ENCODE results near the gene NSUN7. TPM values are rescaled to one million over a fixed set of nuclear protein-coding genes. Genes with fewer than 3 reads are reported as not detected.

The NSUN7 gene
- total RNA-seq, 4 donors from 2014 or later: 2.1 to 4.2 (median 2.7) TPM

DNA sequence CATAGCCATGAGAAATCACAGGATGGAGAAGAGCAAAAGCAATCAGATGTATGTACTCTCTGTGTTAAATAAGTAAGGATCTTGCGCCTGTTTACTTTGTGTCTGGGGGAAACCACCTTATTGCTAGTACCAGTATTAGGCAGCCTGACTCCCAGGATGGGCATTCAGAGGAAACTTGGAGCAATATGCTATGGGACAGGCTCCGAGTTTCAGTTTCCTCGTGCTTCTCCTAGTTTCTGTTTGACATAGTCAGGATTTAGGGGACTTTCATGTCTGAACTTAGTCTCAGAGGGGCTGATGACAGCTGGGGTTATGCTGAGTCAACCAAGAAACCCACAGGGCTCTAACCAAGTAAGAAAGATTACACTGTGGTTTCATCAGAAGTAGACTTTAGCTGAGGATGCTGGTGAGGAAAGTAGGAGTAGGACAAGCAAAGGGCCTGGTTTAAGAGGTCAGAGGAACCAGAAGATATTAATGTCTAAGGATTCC, 13.5 kb downstream of the NSUN7 start:
- H3K36me3 ChIP-seq: no peaks in the 10 kb centered on the region
- intact Hi-C loops (cut with DNase I): no loop called here
- no peak overlapping the region for H3K27ac ChIP-seq

DNA sequence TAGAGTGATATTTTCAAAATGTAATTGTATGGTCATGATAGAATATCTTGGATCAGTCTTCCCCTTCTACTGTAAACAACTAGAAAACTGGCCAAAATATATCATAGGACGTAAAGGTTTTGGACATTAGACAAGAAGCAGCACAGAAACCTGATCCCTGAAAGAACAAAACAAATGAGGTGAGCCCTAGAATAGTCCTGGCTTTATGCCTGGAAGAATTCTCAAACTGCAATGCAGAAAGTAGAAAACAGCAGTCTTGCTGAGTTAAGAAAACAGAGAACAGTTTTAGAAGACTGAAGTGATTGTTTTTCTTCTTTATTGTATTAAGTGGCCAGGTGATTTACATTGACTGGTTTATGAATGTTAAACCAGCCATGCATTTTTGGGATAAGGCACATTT, 19.5 kb downstream of the NSUN7 start:
- Histone ChIP-seq H3K9me3 (no peaks in the 10 kb centered on the region), H3K36me3 (no peaks in the 10 kb centered on the region), H3K27me3 (no peaks in the 10 kb centered on the region), H3K4me1 (peaks cover 0 to 4% (median 0%) of the 10 kb centered on the region in 3 donors), H3K4me3 (no peak overlapping the region), H3K27ac (no peak overlapping the region)
- TF ChIP-seq POLR2A (IDR thresholded peaks at IDR 0.05): no peak
- TF ChIP-seq, protein P1, sequence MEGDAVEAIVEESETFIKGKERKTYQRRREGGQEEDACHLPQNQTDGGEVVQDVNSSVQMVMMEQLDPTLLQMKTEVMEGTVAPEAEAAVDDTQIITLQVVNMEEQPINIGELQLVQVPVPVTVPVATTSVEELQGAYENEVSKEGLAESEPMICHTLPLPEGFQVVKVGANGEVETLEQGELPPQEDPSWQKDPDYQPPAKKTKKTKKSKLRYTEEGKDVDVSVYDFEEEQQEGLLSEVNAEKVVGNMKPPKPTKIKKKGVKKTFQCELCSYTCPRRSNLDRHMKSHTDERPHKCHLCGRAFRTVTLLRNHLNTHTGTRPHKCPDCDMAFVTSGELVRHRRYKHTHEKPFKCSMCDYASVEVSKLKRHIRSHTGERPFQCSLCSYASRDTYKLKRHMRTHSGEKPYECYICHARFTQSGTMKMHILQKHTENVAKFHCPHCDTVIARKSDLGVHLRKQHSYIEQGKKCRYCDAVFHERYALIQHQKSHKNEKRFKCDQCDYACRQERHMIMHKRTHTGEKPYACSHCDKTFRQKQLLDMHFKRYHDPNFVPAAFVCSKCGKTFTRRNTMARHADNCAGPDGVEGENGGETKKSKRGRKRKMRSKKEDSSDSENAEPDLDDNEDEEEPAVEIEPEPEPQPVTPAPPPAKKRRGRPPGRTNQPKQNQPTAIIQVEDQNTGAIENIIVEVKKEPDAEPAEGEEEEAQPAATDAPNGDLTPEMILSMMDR (IDR thresholded peaks at IDR 0.05): no peak
- WGBS, 2 donors: 47 to 70% methylated on average over 1 of the region's 1 CpG
- no peak for DNase-seq
- intact Hi-C loops (cut with DNase I): no loop called here

More for the DNA sequence above, 13.5 kb downstream of the NSUN7 start:
- WGBS, 2 donors: 46 to 68% methylated on average over 3 of the region's 3 CpGs
- Histone ChIP-seq H3K27me3 (no peaks in the 10 kb centered on the region), H3K4me3 (no peak overlapping the region), H3K9me3 (no peaks in the 10 kb centered on the region), H3K4me1 (no peaks in the 10 kb centered on the region)
- no peak for DNase-seq
- TF ChIP-seq, protein P1 (IDR thresholded peaks at IDR 0.05): no peak
- no peak for TF ChIP-seq POLR2A (IDR thresholded peaks at IDR 0.05)

DNA sequence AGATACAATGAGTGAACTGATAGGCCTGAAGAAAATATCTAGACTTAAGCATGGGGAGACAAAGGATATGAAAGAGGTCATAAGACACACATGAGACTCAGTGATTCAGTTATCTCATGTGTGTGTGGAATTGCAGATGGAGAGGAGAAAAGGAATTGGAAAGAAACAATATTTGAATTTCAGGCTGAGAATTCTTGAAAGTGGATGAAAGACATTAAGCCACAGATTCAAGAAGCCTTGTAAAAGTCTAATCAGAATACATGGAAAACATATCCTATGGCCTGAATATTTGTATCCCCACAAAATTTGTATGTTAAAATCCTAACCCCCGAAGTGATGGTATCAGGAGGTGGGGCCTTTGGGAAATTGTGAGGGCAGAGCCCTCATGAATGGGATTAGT, 28.3 kb downstream of the NSUN7 start:
- WGBS, 2 donors: 57 to 78% methylated on average over 1 of the region's 1 CpG
- TF ChIP-seq, protein P1 (IDR thresholded peaks at IDR 0.05): no peak
- TF ChIP-seq POLR2A (IDR thresholded peaks at IDR 0.05): no peak

DNA sequence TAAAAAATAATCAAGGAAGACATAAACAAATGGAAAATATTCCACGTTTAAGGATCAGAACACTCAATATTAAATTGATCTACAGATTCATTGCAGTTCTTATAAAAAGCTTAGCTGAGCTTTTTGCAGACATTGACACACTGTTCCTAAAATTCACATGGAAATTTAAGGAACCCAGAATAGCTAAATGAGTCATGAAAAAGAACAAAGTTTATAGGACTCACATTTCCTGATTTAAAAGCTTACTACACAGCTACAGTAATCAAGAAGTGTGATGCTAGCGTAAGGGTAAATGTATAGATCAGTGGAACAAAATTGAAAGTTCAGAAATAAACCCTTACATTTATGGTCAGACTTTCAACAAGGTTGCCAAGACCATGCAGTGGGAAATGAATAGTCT, 33.1 kb downstream of the NSUN7 start:
- H3K4me1 ChIP-seq: no peaks in the 10 kb centered on the region
- peaks cover 0 to 6% (median 0%) of the 10 kb centered on the region in 3 donors for H3K9me3 ChIP-seq
- DNase-seq: no peak
- TF ChIP-seq, protein P1 (IDR thresholded peaks at IDR 0.05): no peak
- no peak for TF ChIP-seq POLR2A (IDR thresholded peaks at IDR 0.05)
- H3K27ac ChIP-seq: no peak overlapping the region
- intact Hi-C loops (cut with DNase I): no loop called here
- H3K4me3 ChIP-seq: no peak overlapping the region
- no peaks in the 10 kb centered on the region for H3K36me3 ChIP-seq
- 69 to 90% methylated on average over 2 of the region's 2 CpGs for WGBS, 2 donors
- no peaks in the 10 kb centered on the region for H3K27me3 ChIP-seq

More for the DNA sequence above, 28.3 kb downstream of the NSUN7 start:
- no peak for DNase-seq
- Histone ChIP-seq H3K27me3 (no peaks in the 10 kb centered on the region), H3K9me3 (peaks cover 0 to 10% (median 5%) of the 10 kb centered on the region in 3 donors), H3K4me3 (no peak overlapping the region), H3K27ac (no peak overlapping the region), H3K36me3 (peaks cover 0 to 8% (median 0%) of the 10 kb centered on the region in 3 donors), H3K4me1 (no peaks in the 10 kb centered on the region)
- intact Hi-C loops (cut with DNase I): no loop called here

DNA sequence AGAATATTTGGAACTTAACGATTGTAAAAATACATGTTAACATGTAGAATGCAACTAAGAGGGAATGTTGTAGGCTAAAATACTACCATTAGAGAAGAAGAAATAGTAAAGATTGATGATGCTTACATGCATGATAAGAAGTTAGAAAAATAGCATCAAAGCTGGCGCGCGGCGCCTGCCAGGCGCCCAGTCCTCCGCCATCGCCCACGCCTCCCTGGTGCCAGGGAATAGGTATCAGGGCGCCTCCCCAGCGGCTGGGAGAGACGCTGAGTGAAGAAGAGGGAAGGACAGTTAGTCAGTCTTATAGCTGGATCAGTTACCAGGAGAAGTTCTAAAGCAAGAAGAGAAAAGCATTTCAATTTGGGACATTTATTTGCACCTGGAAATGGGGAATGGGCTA, 36.0 kb downstream of the NSUN7 start:
- no peak overlapping the region for H3K27ac ChIP-seq
- H3K4me1 ChIP-seq: no peaks in the 10 kb centered on the region
- H3K9me3 ChIP-seq: no peaks in the 10 kb centered on the region
- no peak overlapping the region for H3K4me3 ChIP-seq
- TF ChIP-seq, protein P1 (IDR thresholded peaks at IDR 0.05): no peak
- TF ChIP-seq POLR2A (IDR thresholded peaks at IDR 0.05): no peak
- H3K27me3 ChIP-seq: no peaks in the 10 kb centered on the region
- no peak for DNase-seq
- intact Hi-C loops (cut with DNase I): no loop called here
- 91 to 93% methylated on average over 12 of the region's 12 CpGs for WGBS, 2 donors
- H3K36me3 ChIP-seq: no peaks in the 10 kb centered on the region
